ENCODE data around the gene SSBP3.

SSBP3 gene

GRCh38 chr1:54292002-54292911, 113.9 kb downstream of the SSBP3 start:
- DNase-seq (ENCODE audit: insufficient read length, low spot score) (no peak), FAIRE-seq (no peak)
- TF ChIP-seq SPI1 (IDR thresholded peaks at IDR 0.05; ENCODE audit: low read depth, low read length), result no peak
- no peak for TF ChIP-seq POU2F2 (IDR thresholded peaks at IDR 0.05; ENCODE audit: low read depth, low read length)
- no peak for TF ChIP-seq POLR2AphosphoS5 (IDR thresholded peaks at IDR 0.05; ENCODE audit: low read depth, low read length)
- TF ChIP-seq POLR2A (IDR thresholded peaks at IDR 0.05; ENCODE audit: low read depth, low read length), result no peak
- TF ChIP-seq PAX5 (IDR thresholded peaks at IDR 0.05; ENCODE audit: insufficient read depth, low read length, severe bottlenecking), result no peak
- TF ChIP-seq TAF1 (IDR thresholded peaks at IDR 0.05; ENCODE audit: low read depth, low read length), result no peak

GRCh38 chr1:54291276-54292001, 114.8 kb downstream of the SSBP3 start:
- no peak for DNase-seq (ENCODE audit: insufficient read length, low spot score)
- no peak for TF ChIP-seq SPI1 (IDR thresholded peaks at IDR 0.05; ENCODE audit: low read depth, low read length)
- no peak for FAIRE-seq

GRCh38 chr1:54290506-54291184, 115.5 kb downstream of the SSBP3 start:
- no peak for FAIRE-seq
- no peak for DNase-seq (ENCODE audit: insufficient read length, low spot score)
- TF ChIP-seq PAX5 (IDR thresholded peaks at IDR 0.05; ENCODE audit: insufficient read depth, low read length, severe bottlenecking) (no peak), POU2F2 (IDR thresholded peaks at IDR 0.05; ENCODE audit: low read depth, low read length) (no peak), TAF1 (IDR thresholded peaks at IDR 0.05; ENCODE audit: low read depth, low read length) (no peak)

DNA sequence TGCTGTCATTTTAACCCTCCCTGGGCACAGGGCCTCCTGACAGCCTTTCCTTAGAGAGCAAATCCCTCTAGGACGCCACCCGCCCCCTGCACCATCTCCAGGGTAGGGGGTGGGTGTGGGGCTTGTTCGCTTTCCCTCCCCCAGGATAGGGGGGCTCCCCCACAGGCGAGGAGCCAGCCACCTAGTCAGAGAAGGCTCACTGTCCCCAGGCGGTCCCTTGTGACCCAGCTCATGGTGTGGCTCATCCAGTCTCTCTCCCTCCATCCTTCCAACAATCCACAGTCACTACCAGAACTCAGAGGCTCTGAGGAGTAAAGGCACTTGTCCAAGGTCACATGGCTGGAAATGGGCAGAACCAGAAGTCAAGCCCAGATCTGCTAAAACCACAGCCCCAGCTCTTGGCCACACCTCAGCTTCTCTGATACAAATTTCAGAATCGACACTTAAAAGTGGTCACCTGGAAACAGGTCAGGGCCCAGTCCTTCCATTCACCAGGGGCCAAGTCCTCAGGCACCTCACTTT, 116.4 kb downstream of the SSBP3 start:
- no peak for TF ChIP-seq POLR2AphosphoS5 (IDR thresholded peaks at IDR 0.05; ENCODE audit: low read depth, low read length)
- no peak for DNase-seq (ENCODE audit: insufficient read length, low spot score)
- no peak for FAIRE-seq

DNA sequence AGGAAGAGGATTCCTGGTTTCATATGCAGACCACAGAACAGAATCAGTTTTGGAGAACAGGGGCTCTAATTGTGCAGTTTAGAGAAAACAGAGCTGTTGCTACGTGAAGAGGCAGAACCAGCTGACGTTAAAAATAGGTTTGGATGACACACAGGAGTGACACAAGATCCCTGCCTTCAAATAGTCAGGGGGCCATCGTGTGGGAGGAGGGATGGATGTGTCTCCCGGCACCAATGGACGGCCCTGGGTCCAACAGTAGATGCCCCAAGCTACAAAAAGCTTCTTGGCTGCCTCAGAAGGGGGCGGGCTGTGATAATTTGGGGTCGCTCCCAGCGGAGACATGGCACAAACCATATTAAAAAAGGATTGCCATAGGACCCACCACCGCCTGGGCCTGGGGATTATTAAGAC, 118.4 kb downstream of the SSBP3 start:
- FAIRE-seq (no peak), DNase-seq (ENCODE audit: insufficient read length, low spot score) (no peak)
- no peak for TF ChIP-seq POLR2AphosphoS5 (IDR thresholded peaks at IDR 0.05; ENCODE audit: low read depth, low read length)
- TF ChIP-seq POU2F2 (IDR thresholded peaks at IDR 0.05; ENCODE audit: low read depth, low read length), result no peak
- no peak for TF ChIP-seq POLR2A (IDR thresholded peaks at IDR 0.05; ENCODE audit: low read depth, low read length)
- TF ChIP-seq SPI1 (IDR thresholded peaks at IDR 0.05; ENCODE audit: low read depth, low read length), result no peak
- TF ChIP-seq PAX5 (IDR thresholded peaks at IDR 0.05; ENCODE audit: insufficient read depth, low read length, severe bottlenecking), result no peak
- TF ChIP-seq TAF1 (IDR thresholded peaks at IDR 0.05; ENCODE audit: low read depth, low read length), result no peak

- DNase-seq (ENCODE audit: insufficient read length, low spot score) (peak; percentile 59), FAIRE-seq (peak; percentile 73)
- TF ChIP-seq POLR2A (IDR thresholded peaks at IDR 0.05; ENCODE audit: low read depth, low read length) (no peak), PAX5 (IDR thresholded peaks at IDR 0.05; ENCODE audit: insufficient read depth, low read length, severe bottlenecking) (no peak), POU2F2 (IDR thresholded peaks at IDR 0.05; ENCODE audit: low read depth, low read length) (no peak), POLR2AphosphoS5 (IDR thresholded peaks at IDR 0.05; ENCODE audit: low read depth, low read length) (no peak), SPI1 (IDR thresholded peaks at IDR 0.05; ENCODE audit: low read depth, low read length) (no peak), TAF1 (IDR thresholded peaks at IDR 0.05; ENCODE audit: low read depth, low read length) (no peak)
These were observed 119.0 kb downstream of the SSBP3 start for GRCh38 chr1:54287176-54287650.

DNA sequence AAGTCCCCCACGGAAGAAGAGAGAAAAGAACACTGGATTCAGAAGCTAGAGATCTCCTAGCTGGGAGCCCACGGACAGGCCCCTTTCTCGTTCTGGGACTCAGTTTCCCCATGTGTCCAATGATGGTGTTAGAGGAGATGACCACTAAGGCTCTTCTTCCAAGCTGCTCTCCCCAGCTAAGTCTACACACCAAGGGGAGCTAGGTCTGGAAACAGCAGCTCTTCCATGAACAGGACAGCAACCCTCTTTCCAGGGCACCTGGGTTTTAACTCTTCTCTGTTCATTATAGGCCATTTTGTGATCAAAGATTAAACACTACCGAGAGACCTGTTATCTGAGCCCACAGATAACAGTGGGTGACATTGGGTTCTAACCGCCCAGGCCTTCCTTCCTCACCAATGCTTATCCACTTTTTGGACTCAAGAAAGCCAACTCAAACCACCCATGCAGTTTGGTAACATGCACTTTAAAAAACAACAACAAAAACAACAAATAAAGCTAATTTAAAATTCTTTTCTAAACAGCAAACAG, 120.3 kb downstream of the SSBP3 start:
- FAIRE-seq, result no peak
- no peak for DNase-seq (ENCODE audit: insufficient read length, low spot score)
- no peak for TF ChIP-seq TAF1 (IDR thresholded peaks at IDR 0.05; ENCODE audit: low read depth, low read length)
- no peak for TF ChIP-seq POLR2AphosphoS5 (IDR thresholded peaks at IDR 0.05; ENCODE audit: low read depth, low read length)
- TF ChIP-seq PAX5 (IDR thresholded peaks at IDR 0.05; ENCODE audit: insufficient read depth, low read length, severe bottlenecking), result no peak
- TF ChIP-seq SPI1 (IDR thresholded peaks at IDR 0.05; ENCODE audit: low read depth, low read length), result no peak
- TF ChIP-seq POU2F2 (IDR thresholded peaks at IDR 0.05; ENCODE audit: low read depth, low read length), result no peak
- TF ChIP-seq POLR2A (IDR thresholded peaks at IDR 0.05; ENCODE audit: low read depth, low read length), result no peak

DNA sequence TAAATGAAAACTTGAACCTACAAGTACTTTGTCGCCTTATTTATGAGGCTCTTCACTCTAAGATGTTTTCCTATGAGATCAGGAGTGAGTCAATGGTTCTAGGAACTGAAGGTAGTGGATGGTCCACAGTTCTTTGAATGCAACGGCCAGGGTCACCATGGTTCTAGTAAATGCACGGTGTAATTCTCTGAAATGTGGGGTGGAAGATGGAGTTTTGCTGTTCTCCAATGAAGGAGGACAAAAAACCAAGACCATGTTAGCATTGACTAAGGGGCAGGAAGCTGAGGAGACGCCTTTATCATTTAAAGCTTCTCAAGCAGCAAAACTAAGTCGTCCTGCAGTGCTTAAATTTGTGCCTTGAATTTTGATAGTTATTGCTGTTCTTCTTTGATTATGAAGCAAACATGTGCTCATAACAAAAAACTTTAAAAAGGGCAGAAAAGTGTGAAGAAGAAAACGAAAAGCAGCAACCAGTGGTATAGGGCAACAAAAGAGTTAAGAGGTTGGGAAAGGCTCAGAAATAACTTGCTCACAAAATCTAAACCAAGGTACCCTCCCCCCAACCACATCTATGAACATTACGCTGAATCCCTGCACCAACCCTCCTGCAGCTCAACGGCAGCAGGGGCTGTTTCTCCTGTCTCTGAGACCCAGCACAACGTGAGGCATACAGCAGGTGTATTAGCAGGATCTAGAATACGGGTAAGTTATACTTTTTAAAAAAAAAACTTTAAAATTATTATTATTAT, 121.2 kb downstream of the SSBP3 start:
- FAIRE-seq, result no peak
- no peak for DNase-seq (ENCODE audit: insufficient read length, low spot score)
- TF ChIP-seq TAF1 (IDR thresholded peaks at IDR 0.05; ENCODE audit: low read depth, low read length) (no peak), SPI1 (IDR thresholded peaks at IDR 0.05; ENCODE audit: low read depth, low read length) (no peak), PAX5 (IDR thresholded peaks at IDR 0.05; ENCODE audit: insufficient read depth, low read length, severe bottlenecking) (no peak), POU2F2 (IDR thresholded peaks at IDR 0.05; ENCODE audit: low read depth, low read length) (no peak), POLR2A (IDR thresholded peaks at IDR 0.05; ENCODE audit: low read depth, low read length) (no peak), POLR2AphosphoS5 (IDR thresholded peaks at IDR 0.05; ENCODE audit: low read depth, low read length) (no peak)
